ENCODE data around the gene XRN2. TPM values are rescaled to one million over a fixed set of nuclear protein-coding genes. Genes with fewer than 3 reads are reported as not detected.

The XRN2 gene
- total and polyA plus RNA-seq, 12 donors, result 12.9 to 89.6 (median 65.5) TPM

- WGBS, 4 donors, result 84 to 97% (median 96%) methylated on average over 5 of the region's 5 CpGs
- intact Hi-C loops (cut with DNase I), result no loop called here
- DNase-seq, result no peak
- Histone ChIP-seq H3K9me3 (replicated peaks in 1 of 3) (no peaks in the 10 kb centered on the region), H3K27me3 (no peaks in the 10 kb centered on the region), H3K27ac (no peak overlapping the region), H3K4me3 (no peak overlapping the region), H3K4me1 (replicated peaks in 1 of 2) (peaks cover 0 to 13% of the 10 kb centered on the region in 2 donors), H3K36me3 (replicated peaks in 1 of 2) (peaks cover 0 to 51% of the 10 kb centered on the region in 2 donors)
- TF ChIP-seq CTCF (IDR thresholded peaks at IDR 0.05) (no peak), POLR2A (IDR thresholded peaks at IDR 0.05) (no peak)
Measured at GRCh38 chr20:21384308-21384892, 81.3 kb downstream of the XRN2 start.

- intact Hi-C loops (cut with DNase I), result no loop called here
- TF ChIP-seq CTCF (IDR thresholded peaks at IDR 0.05) (no peak), POLR2A (IDR thresholded peaks at IDR 0.05) (no peak)
- Histone ChIP-seq H3K4me3 (no peak overlapping the region), H3K27ac (no peak overlapping the region), H3K36me3 (replicated peaks in 1 of 2) (peaks cover 0 to 58% of the 10 kb centered on the region in 2 donors), H3K27me3 (no peaks in the 10 kb centered on the region), H3K9me3 (replicated peaks in 1 of 3) (no peaks in the 10 kb centered on the region), H3K4me1 (replicated peaks in 1 of 2) (peaks cover 0 to 13% of the 10 kb centered on the region in 2 donors)
- DNase-seq, result no peak
- WGBS, 4 donors, result 93 to 97% (median 97%) methylated on average over 5 of the region's 5 CpGs
Measured at GRCh38 chr20:21386111-21386510, 83.0 kb downstream of the XRN2 start.

- H3K4me1 ChIP-seq (replicated peaks in 1 of 2), result peaks cover 0 to 13% of the 10 kb centered on the region in 2 donors
- peaks cover 0 to 49% of the 10 kb centered on the region in 2 donors for H3K36me3 ChIP-seq (replicated peaks in 1 of 2)
- intact Hi-C loops (cut with DNase I), result no loop called here
- H3K9me3 ChIP-seq (replicated peaks in 1 of 3), result no peaks in the 10 kb centered on the region
- peaks cover 10% of the 10 kb centered on the region for H3K27me3 ChIP-seq
- H3K27ac ChIP-seq, result no peak overlapping the region
- TF ChIP-seq CTCF (IDR thresholded peaks at IDR 0.05) (no peak), POLR2A (IDR thresholded peaks at IDR 0.05) (no peak)
- DNase-seq, result no peak
- no peak overlapping the region for H3K4me3 ChIP-seq
Measured at GRCh38 chr20:21387528-21387927, 84.4 kb downstream of the XRN2 start.

GRCh38 chr20:21388566-21388965, 85.4 kb downstream of the XRN2 start:
- Histone ChIP-seq H3K4me3 (no peak overlapping the region), H3K4me1 (replicated peaks in 1 of 2) (peaks cover 0 to 13% of the 10 kb centered on the region in 2 donors), H3K27me3 (peaks cover 19% of the 10 kb centered on the region), H3K9me3 (replicated peaks in 1 of 3) (no peaks in the 10 kb centered on the region), H3K36me3 (replicated peaks in 1 of 2) (peaks cover 0 to 40% of the 10 kb centered on the region in 2 donors), H3K27ac (no peak overlapping the region)
- intact Hi-C loops (cut with DNase I), result no loop called here
- no peak for DNase-seq
- WGBS, 4 donors, result 47 to 63% (median 54%) methylated on average over 1 of the region's 1 CpG
- TF ChIP-seq CTCF (IDR thresholded peaks at IDR 0.05), result no peak
- no peak for TF ChIP-seq POLR2A (IDR thresholded peaks at IDR 0.05)

Measured in adrenal gland (tissue), 12 donors.